OCI-LY7 (cell line): ENCODE results near the gene COL25A1. TPM values are rescaled to one million over a fixed set of nuclear protein-coding genes. Genes with fewer than 3 reads are reported as not detected.

Experiments
- BruUV-seq: library from RNA; stranded (reverse); fragments of 400-500 nt; replicated peaks from 2 replicates; lab custom pipeline; 2021; lab: Mats Ljungman, UMichigan
- CTCF ChIA-PET: fragments of 300-600 bp; sonication (Branson Sonifier 250); formaldehyde crosslinking; loops from one replicate; lab custom pipeline; 2022; ENCODE audit warnings: antibody characterized with exemption; ENCODE audit not compliant: unreplicated experiment; lab: Charles Lee
- POLR2A ChIA-PET: fragments of 300-600 bp; sonication (Branson Sonifier 250); formaldehyde crosslinking; loops from one replicate; lab custom pipeline; 2022; ENCODE audit warnings: antibody characterized with exemption; lab: Charles Lee
- DNase-seq: peaks from one replicate; pipeline ENCODE4 v3.0.0-alpha.2; 2015; ENCODE audit warnings: low spot score
- H2AFZ ChIP-seq: fragments of 200-600 bp; sonication (generic), shearing (Covaris generic); 2 replicates; pipeline ENCODE4 v1.6.1; 2014; ENCODE audit warnings: mild to moderate bottlenecking, antibody characterized with exemption, low read length, moderate library complexity
- H3K27ac ChIP-seq: fragments of 200-600 bp; sonication (generic); 2 replicates; pipeline ENCODE4 v1.5.1; 2014; ENCODE audit warnings: mixed run types, low read depth, mild to moderate bottlenecking, moderate library complexity, low read length, inconsistent platforms; ENCODE audit not compliant: poor library complexity, severe bottlenecking
- H3K36me3 ChIP-seq: fragments of 200-600 bp; sonication (generic); 2 replicates; pipeline ENCODE4 v1.6.1; 2014; ENCODE audit warnings: mild to moderate bottlenecking, antibody characterized with exemption, low read length, moderate library complexity, mixed read lengths; ENCODE audit not compliant: insufficient read depth
- H3K4me1 ChIP-seq: fragments of 200-600 bp; sonication (generic); 2 replicates; pipeline ENCODE4 v1.5.1; 2014; ENCODE audit warnings: mild to moderate bottlenecking, low read length; ENCODE audit not compliant: insufficient read depth, poor library complexity, severe bottlenecking
- H3K4me2 ChIP-seq: fragments of 200-600 bp; sonication (generic); 2 replicates; pipeline ENCODE4 v1.6.1; 2014; ENCODE audit warnings: mild to moderate bottlenecking, low read length
- H3K4me3 ChIP-seq: fragments of 200-600 bp; sonication (generic); 2 replicates; pipeline ENCODE4 v1.5.1; 2014; ENCODE audit warnings: mild to moderate bottlenecking, low read depth, low read length; ENCODE audit not compliant: poor library complexity, severe bottlenecking
- H3K79me2 ChIP-seq: fragments of 200-600 bp; sonication (generic); 2 replicates; pipeline ENCODE4 v1.6.1; 2016; ENCODE audit warnings: low read depth, mild to moderate bottlenecking, low read length, moderate library complexity, mixed read lengths; ENCODE audit not compliant: insufficient read depth
- H3K9me2 ChIP-seq: fragments of 200-600 bp; sonication (generic); 2 replicates; pipeline ENCODE4 v1.6.1; 2016; ENCODE audit warnings: mild to moderate bottlenecking, low read length, mixed read lengths; ENCODE audit not compliant: insufficient read depth
- H3K9me3 ChIP-seq: fragments of 200-600 bp; sonication (generic); 2 replicates; pipeline ENCODE4 v1.6.1; 2014; ENCODE audit warnings: mild to moderate bottlenecking, mixed run types, low read length, mixed read lengths
- H4K20me1 ChIP-seq: fragments of 200-600 bp; sonication (generic); 2 replicates; pipeline ENCODE4 v1.6.1; 2014; ENCODE audit warnings: mild to moderate bottlenecking, antibody characterized with exemption, low read length, moderate library complexity, mixed read lengths; ENCODE audit not compliant: insufficient read depth
- CTCF ChIP-seq: fragments of 200-600 bp; sonication (generic); conservative IDR thresholded peaks from 2 replicates; pipeline ENCODE4 v1.5.1; 2014; ENCODE audit warnings: mild to moderate bottlenecking, antibody characterized with exemption, low read length, moderate library complexity, mixed read lengths
- EZH2phosphoT487 ChIP-seq: fragments of 200-600 bp; sonication (generic); IDR thresholded peaks from 2 replicates; pipeline ENCODE4 v1.6.1; 2018; ENCODE audit warnings: low read depth, borderline replicate concordance, mild to moderate bottlenecking, mixed run types, antibody characterized with exemption, low read length, moderate library complexity, mixed read lengths
- intact Hi-C: fragments of 100-400 bp; cut with micrococcal nuclease; formaldehyde crosslinking; loops from one replicate; pipeline ENCODE4 v1.10.0; 2022; ENCODE audit not compliant: unreplicated experiment
- total RNA-seq, 2 experiments: library from RNA; depleted of rRNA in 1 of 2; stranded (reverse); fragments of >200 nt in 1 of 2; shearing (Covaris generic) in 1 of 2; gene quantifications; 2 replicates each; pipeline ENCODE4 v1.2.3, GENCODE V29; 2014 to 2022

The COL25A1 gene
- total RNA-seq, 2 experiments from 2014 or later = not detected

GRCh38 chr4:109020861-109021260 is 281.6 kb downstream of the COL25A1 start:
- Histone ChIP-seq H3K9me3 (no peaks in the 10 kb centered on the region), H4K20me1 (no peaks in the 10 kb centered on the region), H3K27ac (no peak overlapping the region), H2AFZ (no peak overlapping the region), H3K4me3 (no peak overlapping the region), H3K36me3 (no peaks in the 10 kb centered on the region), H3K4me1 (no peaks in the 10 kb centered on the region), H3K4me2 (no peak overlapping the region), H3K9me2 (no peaks in the 10 kb centered on the region), H3K79me2 (no peaks in the 10 kb centered on the region)
- no peak for TF ChIP-seq EZH2phosphoT487
- no peak for TF ChIP-seq CTCF
- intact Hi-C loops = no loop called here
- POLR2A ChIA-PET = interaction anchor here (0.6 kb wide), 1 partner anchor 15 kb away, joined by 3 read pairs; no protein-coding TSS in a partner anchor
- no TSS peak for BruUV-seq
- DNase-seq = no peak
- CTCF ChIA-PET = no interaction called here

GRCh38 chr4:109016200-109016599 is 286.3 kb downstream of the COL25A1 start:
- POLR2A ChIA-PET = interaction anchor here (0.6 to 0.9 kb wide), 2 partner anchors 9 to 21 kb away, joined by 3 read pairs; no protein-coding TSS in a partner anchor
- CTCF ChIA-PET = no interaction called here
- BruUV-seq = no TSS peak
- no peak overlapping the region for H3K4me3 ChIP-seq
- TF ChIP-seq CTCF = no peak
- TF ChIP-seq EZH2phosphoT487 = no peak
- H3K9me2 ChIP-seq = no peaks in the 10 kb centered on the region
- DNase-seq = no peak
- no peaks in the 10 kb centered on the region for H3K79me2 ChIP-seq
- H3K4me1 ChIP-seq = no peaks in the 10 kb centered on the region
- H3K27ac ChIP-seq = no peak overlapping the region
- H3K4me2 ChIP-seq = no peak overlapping the region
- H3K36me3 ChIP-seq = no peaks in the 10 kb centered on the region
- no peaks in the 10 kb centered on the region for H4K20me1 ChIP-seq
- intact Hi-C loops = no loop called here
- no peaks in the 10 kb centered on the region for H3K9me3 ChIP-seq
- H2AFZ ChIP-seq = no peak overlapping the region

GRCh38 chr4:109015413-109015810 is 287.0 kb downstream of the COL25A1 start:
- no TSS peak for BruUV-seq
- TF ChIP-seq EZH2phosphoT487 (no peak), CTCF (no peak)
- H3K4me3 ChIP-seq = no peak overlapping the region
- intact Hi-C loops = no loop called here
- no peaks in the 10 kb centered on the region for H3K9me3 ChIP-seq
- H3K27ac ChIP-seq = no peak overlapping the region
- no peaks in the 10 kb centered on the region for H3K79me2 ChIP-seq
- no peaks in the 10 kb centered on the region for H3K4me1 ChIP-seq
- ChIA-PET POLR2A (no interaction called here), CTCF (no interaction called here)
- no peaks in the 10 kb centered on the region for H4K20me1 ChIP-seq
- no peak overlapping the region for H3K4me2 ChIP-seq
- H2AFZ ChIP-seq = no peak overlapping the region
- H3K36me3 ChIP-seq = no peaks in the 10 kb centered on the region
- H3K9me2 ChIP-seq = no peaks in the 10 kb centered on the region
- no peak for DNase-seq
